ENCODE measurements around the gene RNASE13. TPM values are rescaled to one million over a fixed set of nuclear protein-coding genes. Genes with fewer than 3 reads are reported as not detected.

RNASE13 gene
- total and polyA plus RNA-seq, 4 donors = not detected

GRCh38 chr14:21026274-21026987, 8.2 kb downstream of the RNASE13 start:
- H3K4me3 ChIP-seq = no peak overlapping the region
- TF ChIP-seq, protein P1, sequence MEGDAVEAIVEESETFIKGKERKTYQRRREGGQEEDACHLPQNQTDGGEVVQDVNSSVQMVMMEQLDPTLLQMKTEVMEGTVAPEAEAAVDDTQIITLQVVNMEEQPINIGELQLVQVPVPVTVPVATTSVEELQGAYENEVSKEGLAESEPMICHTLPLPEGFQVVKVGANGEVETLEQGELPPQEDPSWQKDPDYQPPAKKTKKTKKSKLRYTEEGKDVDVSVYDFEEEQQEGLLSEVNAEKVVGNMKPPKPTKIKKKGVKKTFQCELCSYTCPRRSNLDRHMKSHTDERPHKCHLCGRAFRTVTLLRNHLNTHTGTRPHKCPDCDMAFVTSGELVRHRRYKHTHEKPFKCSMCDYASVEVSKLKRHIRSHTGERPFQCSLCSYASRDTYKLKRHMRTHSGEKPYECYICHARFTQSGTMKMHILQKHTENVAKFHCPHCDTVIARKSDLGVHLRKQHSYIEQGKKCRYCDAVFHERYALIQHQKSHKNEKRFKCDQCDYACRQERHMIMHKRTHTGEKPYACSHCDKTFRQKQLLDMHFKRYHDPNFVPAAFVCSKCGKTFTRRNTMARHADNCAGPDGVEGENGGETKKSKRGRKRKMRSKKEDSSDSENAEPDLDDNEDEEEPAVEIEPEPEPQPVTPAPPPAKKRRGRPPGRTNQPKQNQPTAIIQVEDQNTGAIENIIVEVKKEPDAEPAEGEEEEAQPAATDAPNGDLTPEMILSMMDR (IDR thresholded peaks at IDR 0.05; ENCODE audit: control extremely low read depth, extremely low read depth) = no peak
- H3K4me1 ChIP-seq (ENCODE audit: control insufficient read depth in 5 of 5, insufficient read depth in 5 of 5, low read length in 5 of 5) = peaks cover 7 to 24% (median 11%) of the 10 kb centered on the region in 5 donors
- peak overlapping the region in 1 of 2 donors; percentile 86 for H3K27ac ChIP-seq (ENCODE audit: low read depth in 1 of 2, low read length in 1 of 2)
- DNase-seq (peak in 1 of 3 donors; percentile 19), ATAC-seq (ENCODE audit: insufficient read depth, low FRiP score) (no peak)
- 71 to 79% methylated on average over 7 of the region's 7 CpGs for WGBS, 2 donors
- no peak overlapping the region for H3K9ac ChIP-seq (ENCODE audit: insufficient read depth in 1 of 2, low read length in 2 of 2)
- H3K36me3 ChIP-seq (ENCODE audit: control insufficient read depth in 4 of 4, insufficient read depth in 4 of 4, low read length in 4 of 4) = peaks cover 0 to 4% (median under 1%) of the 10 kb centered on the region in 4 donors
- H3K27me3 ChIP-seq (ENCODE audit: control insufficient read depth in 3 of 3, insufficient read depth in 3 of 3, low read length in 2 of 3) = no peaks in the 10 kb centered on the region
- no peaks in the 10 kb centered on the region for H3K9me3 ChIP-seq (ENCODE audit: control insufficient read depth in 4 of 4, insufficient read depth in 3 of 4, low read length in 3 of 4)

DNA sequence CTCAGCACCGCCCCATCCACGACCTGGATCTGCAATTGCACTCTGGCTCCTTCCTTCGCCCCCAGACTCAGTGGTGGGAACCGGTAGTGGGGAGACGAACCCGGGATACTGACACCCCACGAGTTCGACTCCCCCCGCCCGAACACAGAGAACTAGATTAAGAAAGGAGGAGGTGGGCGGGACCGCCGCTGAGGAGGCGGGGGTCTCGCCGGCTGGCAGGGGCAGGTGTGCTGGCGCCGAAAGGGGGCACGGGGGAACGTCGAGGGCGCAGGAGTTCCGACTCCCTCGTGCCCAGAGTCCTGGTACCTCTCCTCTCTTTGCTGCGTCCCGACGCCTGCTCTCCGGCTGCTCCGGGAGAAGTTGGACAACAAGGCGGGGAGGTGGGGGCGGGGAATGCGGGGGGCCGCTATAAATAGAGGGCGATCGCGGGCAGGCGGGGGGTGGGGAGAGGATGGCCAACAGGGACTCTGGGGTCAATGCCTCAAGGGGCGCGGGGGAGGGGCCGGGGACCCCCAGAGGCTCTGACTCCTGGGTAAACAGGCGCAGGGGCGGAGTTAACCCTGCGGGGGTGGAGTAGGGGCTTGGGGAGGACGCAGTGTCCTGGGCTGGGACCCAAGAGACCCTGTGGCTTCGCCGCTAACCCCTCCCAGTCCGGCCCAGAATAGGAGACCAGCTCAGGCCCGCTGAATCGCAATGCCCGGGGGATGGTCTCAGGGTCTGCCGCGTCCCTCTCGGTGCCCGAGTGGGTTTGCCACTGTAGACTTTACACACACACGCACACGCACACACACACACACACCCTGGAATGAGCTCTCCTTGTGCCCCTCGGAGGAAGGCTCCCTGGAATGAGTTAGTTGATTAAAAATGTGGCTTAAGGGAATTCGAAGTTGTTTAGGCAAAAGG, 9.0 kb downstream of the RNASE13 start:
- Histone ChIP-seq H3K36me3 (ENCODE audit: control insufficient read depth in 4 of 4, insufficient read depth in 4 of 4, low read length in 4 of 4) (peaks cover 0 to 12% (median 6%) of the 10 kb centered on the region in 4 donors), H3K4me1 (ENCODE audit: control insufficient read depth in 5 of 5, insufficient read depth in 5 of 5, low read length in 5 of 5) (peaks cover 7 to 24% (median 11%) of the 10 kb centered on the region in 5 donors), H3K27me3 (ENCODE audit: control insufficient read depth in 3 of 3, insufficient read depth in 3 of 3, low read length in 2 of 3) (no peaks in the 10 kb centered on the region), H3K27ac (ENCODE audit: low read depth in 1 of 2, low read length in 1 of 2) (peak overlapping the region; percentile 82 to 90), H3K4me3 (peak overlapping the region; percentile 54), H3K9me3 (ENCODE audit: control insufficient read depth in 4 of 4, insufficient read depth in 3 of 4, low read length in 3 of 4) (no peaks in the 10 kb centered on the region), H3K9ac (ENCODE audit: insufficient read depth in 1 of 2, low read length in 2 of 2) (peak overlapping the region in 1 of 2 donors; percentile 46)
- TF ChIP-seq, protein P1 (IDR thresholded peaks at IDR 0.05; ENCODE audit: control extremely low read depth, extremely low read depth) = no peak
- DNase-seq = peak; percentile 64 to 80 (median 72)
- ATAC-seq (ENCODE audit: insufficient read depth, low FRiP score) = no peak
- 8% methylated on average over 57 to 58 of the region's 58 CpGs for WGBS, 2 donors

DNA sequence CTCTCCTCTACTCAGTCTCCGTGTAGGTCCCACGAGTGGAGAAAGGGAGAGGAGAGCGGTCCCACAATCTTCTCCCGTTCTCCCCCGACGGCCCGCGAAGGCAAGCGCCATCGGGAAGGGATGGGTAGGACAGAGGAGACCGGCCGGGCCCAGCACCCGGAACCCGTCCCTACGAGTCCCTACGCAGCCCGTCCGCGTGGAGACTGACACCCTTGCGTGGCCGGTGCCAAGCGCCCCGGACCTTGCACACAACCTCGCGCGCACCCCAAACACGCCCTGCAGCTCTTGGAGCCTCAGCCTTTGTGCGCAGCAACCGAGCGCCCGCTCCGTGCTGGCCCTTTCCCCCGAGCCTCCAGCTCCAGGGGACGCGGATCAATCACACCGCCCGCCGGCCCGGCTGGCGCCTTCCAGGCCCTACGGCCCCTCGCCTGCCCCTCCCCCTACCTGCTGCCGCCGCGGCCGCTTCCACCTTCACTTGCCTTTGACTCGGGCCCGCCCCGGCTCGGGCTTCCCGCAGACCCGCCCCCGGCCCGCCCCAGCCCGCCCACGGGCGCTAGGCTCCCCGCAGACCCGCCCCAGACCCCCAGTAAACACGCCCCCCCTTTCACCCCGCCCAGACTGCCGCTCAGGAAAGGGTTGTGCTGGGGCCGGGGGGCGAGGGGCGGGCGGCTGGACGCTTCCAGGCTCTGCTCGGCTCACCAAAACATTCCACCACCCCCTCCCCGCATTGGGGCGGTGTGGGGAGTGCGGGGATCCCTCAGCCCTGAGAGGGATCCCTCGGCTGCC, 9.8 kb downstream of the RNASE13 start, which contains the start of gene NDRG2:
TSS of gene NDRG2 (minus strand) at position 477 of the 786 bp plus-strand sequence. CDS start 1,746 bp downstream, outside the sequence.
- TF ChIP-seq, protein P1 (IDR thresholded peaks at IDR 0.05; ENCODE audit: control extremely low read depth, extremely low read depth) = no peak
- H3K9me3 ChIP-seq (ENCODE audit: control insufficient read depth in 4 of 4, insufficient read depth in 3 of 4, low read length in 3 of 4) = no peaks in the 10 kb centered on the region
- ATAC-seq (ENCODE audit: insufficient read depth, low FRiP score) (peak; percentile 89), DNase-seq (peak; percentile 82 to 90 (median 88))
- H3K27me3 ChIP-seq (ENCODE audit: control insufficient read depth in 3 of 3, insufficient read depth in 3 of 3, low read length in 2 of 3) = no peaks in the 10 kb centered on the region
- H3K4me1 ChIP-seq (ENCODE audit: control insufficient read depth in 5 of 5, insufficient read depth in 5 of 5, low read length in 5 of 5) = peaks cover 7 to 24% (median 13%) of the 10 kb centered on the region in 5 donors
- peak within 1 kb of the TSS; percentile 86 to 93 for H3K27ac ChIP-seq (ENCODE audit: low read depth in 1 of 2, low read length in 1 of 2)
- 1% methylated on average over 57 to 72 of the region's 72 CpGs for WGBS, 2 donors
- peak within 1 kb of the TSS; percentile 75 for H3K4me3 ChIP-seq
- peaks cover under 1 to 13% (median 8%) of the 10 kb centered on the region in 4 donors for H3K36me3 ChIP-seq (ENCODE audit: control insufficient read depth in 4 of 4, insufficient read depth in 4 of 4, low read length in 4 of 4)
- peak within 1 kb of the TSS; percentile 55 to 71 for H3K9ac ChIP-seq (ENCODE audit: insufficient read depth in 1 of 2, low read length in 2 of 2)
